ENCODE results near the gene VAV3. TPM values are rescaled to one million over a fixed set of nuclear protein-coding genes. Genes with fewer than 3 reads are reported as not detected.

The VAV3 gene
- total RNA-seq, 1 donor from 2014 or later = 25.8 TPM

- H3K36me3 Mint-ChIP-seq (ENCODE audit: unreplicated experiment) = no peaks in the 10 kb centered on the region
- no peak overlapping the region for H3K4me3 Mint-ChIP-seq (ENCODE audit: unreplicated experiment)
- H3K27me3 Mint-ChIP-seq (ENCODE audit: unreplicated experiment) = peaks cover 3% of the 10 kb centered on the region
- no peak overlapping the region for H3K27ac Mint-ChIP-seq (ENCODE audit: unreplicated experiment)
- H3K4me1 Mint-ChIP-seq (ENCODE audit: low read depth, unreplicated experiment) = no peaks in the 10 kb centered on the region
- no peaks in the 10 kb centered on the region for H3K9me3 Mint-ChIP-seq (ENCODE audit: unreplicated experiment)
- TF ChIP-seq CTCF (IDR thresholded peaks at IDR 0.05; ENCODE audit: partially characterized antibody, unreplicated experiment) = no peak
- DNase-seq = no peak
Measured at GRCh38 chr1:107990606-107991005, 25.6 kb upstream of the VAV3 start.

- H3K9me3 Mint-ChIP-seq (ENCODE audit: unreplicated experiment) = no peaks in the 10 kb centered on the region
- H3K4me3 Mint-ChIP-seq (ENCODE audit: unreplicated experiment) = no peak overlapping the region
- no peak for DNase-seq
- H3K27ac Mint-ChIP-seq (ENCODE audit: unreplicated experiment) = no peak overlapping the region
- H3K4me1 Mint-ChIP-seq (ENCODE audit: low read depth, unreplicated experiment) = peaks cover 2% of the 10 kb centered on the region
- no peak for TF ChIP-seq CTCF (IDR thresholded peaks at IDR 0.05; ENCODE audit: partially characterized antibody, unreplicated experiment)
- no peaks in the 10 kb centered on the region for H3K36me3 Mint-ChIP-seq (ENCODE audit: unreplicated experiment)
- no peaks in the 10 kb centered on the region for H3K27me3 Mint-ChIP-seq (ENCODE audit: unreplicated experiment)
Measured at GRCh38 chr1:107981277-107981676, 16.3 kb upstream of the VAV3 start.

GRCh38 chr1:107979926-107980325, 14.9 kb upstream of the VAV3 start:
- Mint-ChIP-seq H3K27me3 (ENCODE audit: unreplicated experiment) (no peaks in the 10 kb centered on the region), H3K9me3 (ENCODE audit: unreplicated experiment) (no peaks in the 10 kb centered on the region), H3K36me3 (ENCODE audit: unreplicated experiment) (no peaks in the 10 kb centered on the region), H3K4me1 (ENCODE audit: low read depth, unreplicated experiment) (peaks cover 8% of the 10 kb centered on the region), H3K4me3 (ENCODE audit: unreplicated experiment) (no peak overlapping the region), H3K27ac (ENCODE audit: unreplicated experiment) (no peak overlapping the region)
- no peak for TF ChIP-seq CTCF (IDR thresholded peaks at IDR 0.05; ENCODE audit: partially characterized antibody, unreplicated experiment)
- DNase-seq = no peak

GRCh38 chr1:107979088-107979487, 14.1 kb upstream of the VAV3 start:
- H3K9me3 Mint-ChIP-seq (ENCODE audit: unreplicated experiment) = no peaks in the 10 kb centered on the region
- H3K27me3 Mint-ChIP-seq (ENCODE audit: unreplicated experiment) = no peaks in the 10 kb centered on the region
- H3K36me3 Mint-ChIP-seq (ENCODE audit: unreplicated experiment) = no peaks in the 10 kb centered on the region
- no peak overlapping the region for H3K4me3 Mint-ChIP-seq (ENCODE audit: unreplicated experiment)
- no peak for DNase-seq
- H3K4me1 Mint-ChIP-seq (ENCODE audit: low read depth, unreplicated experiment) = peaks cover 10% of the 10 kb centered on the region
- no peak overlapping the region for H3K27ac Mint-ChIP-seq (ENCODE audit: unreplicated experiment)
- no peak for TF ChIP-seq CTCF (IDR thresholded peaks at IDR 0.05; ENCODE audit: partially characterized antibody, unreplicated experiment)

- no peak overlapping the region for H3K27ac Mint-ChIP-seq (ENCODE audit: unreplicated experiment)
- H3K4me3 Mint-ChIP-seq (ENCODE audit: unreplicated experiment) = no peak overlapping the region
- H3K27me3 Mint-ChIP-seq (ENCODE audit: unreplicated experiment) = no peaks in the 10 kb centered on the region
- H3K9me3 Mint-ChIP-seq (ENCODE audit: unreplicated experiment) = no peaks in the 10 kb centered on the region
- no peaks in the 10 kb centered on the region for H3K36me3 Mint-ChIP-seq (ENCODE audit: unreplicated experiment)
- DNase-seq = no peak
- TF ChIP-seq CTCF (IDR thresholded peaks at IDR 0.05; ENCODE audit: partially characterized antibody, unreplicated experiment) = no peak
- peaks cover 22% of the 10 kb centered on the region for H3K4me1 Mint-ChIP-seq (ENCODE audit: low read depth, unreplicated experiment)
Measured at GRCh38 chr1:107976836-107977235, 11.9 kb upstream of the VAV3 start.
